MM.1S (cell line): ENCODE results near the gene HACD1.

Experiments used
- CTCF ChIP-seq: fragments of 300-600 bp; sonication (generic); IDR thresholded peaks from 2 replicates; pipeline ENCODE4 v1.5.1; 2016; ENCODE audit warnings: antibody characterized with exemption, low read length, mixed read lengths
- EZH2 ChIP-seq: fragments of 300-600 bp; sonication (generic); optimal IDR thresholded peaks from 2 replicates; pipeline ENCODE3; 2017; ENCODE audit warnings: low read depth, mild to moderate bottlenecking, antibody characterized with exemption, low read length, mixed read lengths
- EZH2phosphoT487 ChIP-seq: fragments of 300-600 bp; sonication (generic); IDR thresholded peaks from 2 replicates; pipeline ENCODE4 v1.6.1; 2018; ENCODE audit warnings: antibody characterized with exemption, low read length

DNA sequence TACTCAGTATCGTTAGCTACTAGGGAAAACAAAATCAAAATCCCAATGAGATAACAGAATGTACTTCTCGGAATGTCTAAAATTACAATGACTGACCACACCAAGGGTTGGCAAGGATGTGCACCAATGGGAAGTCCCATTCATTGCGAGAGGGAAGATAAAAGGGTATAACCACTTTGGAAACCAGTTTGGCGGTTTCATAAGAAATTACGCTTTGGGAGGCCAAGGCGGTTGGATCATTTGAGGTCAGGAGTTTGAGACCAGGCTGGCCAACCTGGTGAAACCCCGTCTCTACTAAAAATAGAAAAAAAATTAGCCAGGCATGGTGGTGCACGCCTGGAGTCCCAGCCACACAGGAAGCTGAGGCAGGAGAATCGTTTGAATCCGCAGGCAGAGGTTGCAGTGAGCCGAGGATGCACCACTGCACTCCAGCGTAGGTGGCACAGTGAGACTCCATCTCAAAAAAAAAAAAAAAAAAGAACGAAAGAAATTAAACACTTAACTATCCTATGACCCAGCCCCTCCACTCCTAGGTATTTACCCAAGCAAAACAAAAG, 7.6 kb downstream of the HACD1 start:
- TF ChIP-seq CTCF = no peak
- no peak for TF ChIP-seq EZH2
- no peak for TF ChIP-seq EZH2phosphoT487
